Esophagus squamous epithelium (tissue), 5 donors: ENCODE measurements around the gene C9orf85. TPM values are rescaled to one million over a fixed set of nuclear protein-coding genes. Genes with fewer than 3 reads are reported as not detected.
"Not testable (repeated sequence)": the region's sequence is repeated elsewhere in the genome, so short reads cannot be mapped to it uniquely, and the experiment has no call there.

Source experiments
- DNase-seq: peaks from one replicate; lab custom pipeline; 2025; lab: John Stamatoyannopoulos, UW
- H3K27ac ChIP-seq, 4 donors: fragments of 200-600 bp; sonication (generic); one replicate each; pipeline ENCODE4 v1.5.1; 2016 to 2019; ENCODE audit warnings: mild to moderate bottlenecking in 1 of 4
- H3K27me3 ChIP-seq, 4 donors: fragments of 200-600 bp; sonication (generic); 1 replicate in 3 of 4; 2 replicates in 1 of 4; pipeline versions ENCODE4 v1.5.1 to v1.6.0; 2017 to 2021; ENCODE audit warnings: antibody characterized with exemption in 1 of 4
- H3K36me3 ChIP-seq, 3 donors: fragments of 200-600 bp; sonication (generic); one replicate each; pipeline ENCODE4 v1.5.1; 2016 to 2019
- H3K4me1 ChIP-seq, 3 donors: fragments of 200-600 bp; sonication (generic); one replicate each; pipeline ENCODE4 v1.5.1; 2017 to 2019
- H3K4me3 ChIP-seq, 4 donors: fragments of 200-600 bp; sonication (generic); 1 replicate in 3 of 4; 2 replicates in 1 of 4; pipeline ENCODE4 v1.5.1; 2016 to 2019; ENCODE audit warnings: mild to moderate bottlenecking in 2 of 4, moderate library complexity in 1 of 4
- H3K9me3 ChIP-seq, 3 donors: fragments of 200-600 bp; sonication (generic); one replicate each; pipeline ENCODE4 v1.5.1; 2016 to 2019
- CTCF ChIP-seq, 6 experiments: fragments of 450-650 bp in 4 of 6; fragments of 200-600 bp in 2 of 6; sonication (generic) in 2 of 6; IDR thresholded peaks; one replicate each; pipeline ENCODE4 v1.5.1; 2016 to 2019; ENCODE audit warnings: antibody characterized with exemption in 6 of 6, mild to moderate bottlenecking in 4 of 6, moderate library complexity in 4 of 6
- POLR2A ChIP-seq, 4 donors: fragments of 450-650 bp; IDR thresholded peaks; one replicate each; pipeline ENCODE4 v1.6.1; 2017; ENCODE audit warnings: antibody characterized with exemption in 4 of 4, mild to moderate bottlenecking in 4 of 4, moderate library complexity in 3 of 4
- WGBS, 2 donors: methylation state at CpG; one replicate each; pipeline ENCODE4 v1.1.5; 2018; 5-methylcytosine and 5-hydroxymethylcytosine counted together
- intact Hi-C: fragments of 100-400 bp; cut with DNase I; formaldehyde crosslinking; loops from one replicate; pipeline ENCODE4 v1.15.0; 2022
- total RNA-seq, 4 donors: library from RNA; depleted of rRNA; stranded (reverse); fragments of >200 nt; gene quantifications; one replicate each; pipeline ENCODE4 v1.1.0, GENCODE V29; 2016
- donor health status: DM: yes; HTN: yes; CAD: no.

The C9orf85 gene
- total RNA-seq, 4 donors from 2014 or later: 9.1 to 12.8 (median 10.4) TPM

- H3K27ac ChIP-seq: peak overlapping the region in 3 of 4 donors; percentile 32 to 48 (median 46)
- intact Hi-C loops: no loop called here
- no peak for DNase-seq
- peaks cover 0 to 53% (median 16%) of the 10 kb centered on the region in 3 donors for H3K4me1 ChIP-seq
- H3K9me3 ChIP-seq: no peaks in the 10 kb centered on the region
- H3K4me3 ChIP-seq: no peak overlapping the region
- no peaks in the 10 kb centered on the region for H3K27me3 ChIP-seq
- no peaks in the 10 kb centered on the region for H3K36me3 ChIP-seq
- TF ChIP-seq POLR2A (IDR thresholded peaks at IDR 0.05) (no peak), CTCF (IDR thresholded peaks at IDR 0.05) (no peak)
Observed at GRCh38 chr9:71895117-71895516, 16.3 kb upstream of the C9orf85 start.

- H3K4me1 ChIP-seq: peaks cover 0 to 53% (median 16%) of the 10 kb centered on the region in 3 donors
- TF ChIP-seq CTCF (IDR thresholded peaks at IDR 0.05) (no peak), POLR2A (IDR thresholded peaks at IDR 0.05) (no peak)
- no peak for DNase-seq
Observed at GRCh38 chr9:71895955-71896354, 15.5 kb upstream of the C9orf85 start.

DNA sequence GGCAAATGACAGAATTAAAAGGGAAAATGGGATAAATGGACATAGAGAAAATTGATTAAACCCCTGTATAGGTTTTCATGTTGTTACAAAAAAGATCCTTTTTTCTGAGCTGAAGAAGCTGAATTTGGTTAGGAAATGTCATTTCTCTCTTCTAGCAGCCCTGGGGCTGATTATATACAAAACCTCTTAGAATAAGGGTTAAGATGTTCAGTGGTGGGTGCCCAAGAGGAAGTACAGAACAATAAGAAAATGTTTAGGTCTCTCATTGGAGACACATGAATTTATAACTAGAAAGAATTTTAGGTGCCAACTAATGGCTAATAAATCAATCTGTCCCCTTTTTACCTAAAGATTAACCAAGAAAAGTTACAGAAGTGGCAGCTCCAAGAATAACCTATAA is 14.7 kb upstream of the C9orf85 start:
- Histone ChIP-seq H3K27ac (no peak overlapping the region), H3K4me3 (no peak overlapping the region), H3K36me3 (no peaks in the 10 kb centered on the region), H3K4me1 (peaks cover 0 to 58% (median 16%) of the 10 kb centered on the region in 3 donors), H3K27me3 (no peaks in the 10 kb centered on the region), H3K9me3 (no peaks in the 10 kb centered on the region)
- intact Hi-C loops: no loop called here
- DNase-seq: no peak
- TF ChIP-seq POLR2A (IDR thresholded peaks at IDR 0.05): no peak
- TF ChIP-seq CTCF (IDR thresholded peaks at IDR 0.05): no peak

More at GRCh38 chr9:71895955-71896354, 15.5 kb upstream of the C9orf85 start:
- no peak overlapping the region for H3K4me3 ChIP-seq
- H3K27me3 ChIP-seq: no peaks in the 10 kb centered on the region
- H3K36me3 ChIP-seq: no peaks in the 10 kb centered on the region
- H3K9me3 ChIP-seq: no peaks in the 10 kb centered on the region
- H3K27ac ChIP-seq: peak overlapping the region in 1 of 4 donors; percentile 46
- intact Hi-C loops: no loop called here

DNA sequence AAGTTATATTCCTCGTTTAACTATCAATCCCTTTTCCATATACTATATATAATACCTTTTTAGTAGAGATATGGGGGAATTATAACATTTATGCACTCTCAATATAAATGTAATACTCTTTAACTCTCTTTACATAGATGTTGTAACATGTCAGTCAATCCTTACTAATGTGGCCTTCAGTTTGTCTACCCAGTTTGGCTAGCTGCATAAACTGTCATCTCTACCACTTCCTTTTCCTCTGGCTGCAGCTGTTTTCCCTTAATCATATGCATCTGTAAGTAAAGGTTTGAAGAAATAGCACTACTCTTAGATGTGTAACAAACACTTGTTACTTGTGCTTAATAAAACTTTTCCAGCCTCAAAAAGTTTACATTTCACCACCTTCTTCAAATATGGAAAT is 13.9 kb upstream of the C9orf85 start:
- Histone ChIP-seq H3K36me3 (no peaks in the 10 kb centered on the region), H3K4me3 (no peak overlapping the region), H3K27me3 (no peaks in the 10 kb centered on the region), H3K9me3 (no peaks in the 10 kb centered on the region), H3K4me1 (peaks cover 0 to 59% (median 16%) of the 10 kb centered on the region in 3 donors), H3K27ac (no peak overlapping the region)
- 79 to 82% methylated on average over 1 of the region's 1 CpG for WGBS, 2 donors
- no peak for DNase-seq
- TF ChIP-seq CTCF (IDR thresholded peaks at IDR 0.05) (no peak), POLR2A (IDR thresholded peaks at IDR 0.05) (no peak)
- intact Hi-C loops: no loop called here

DNA sequence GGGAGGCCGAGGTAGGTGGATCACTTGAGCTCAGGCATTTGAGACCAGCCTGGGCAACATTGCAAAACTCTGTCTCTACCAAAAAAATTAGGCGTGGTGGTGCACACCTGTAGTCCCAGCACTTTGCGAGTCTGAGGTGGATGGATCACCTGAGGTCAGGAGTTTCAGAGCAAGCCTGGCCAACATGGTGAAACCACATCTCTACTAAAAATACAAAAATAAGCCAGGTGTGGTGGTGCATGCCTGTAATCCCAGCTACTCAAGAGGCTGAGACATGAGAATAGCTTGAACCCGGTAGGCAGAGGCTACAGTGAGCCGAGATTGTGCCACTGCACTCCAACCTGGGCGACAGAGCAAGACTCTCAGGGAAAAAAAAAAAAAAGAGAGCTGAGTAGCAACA is 12.7 kb upstream of the C9orf85 start:
- H3K4me3 ChIP-seq, H3K9me3 ChIP-seq, H3K27me3 ChIP-seq, DNase-seq, intact Hi-C loops, H3K27ac ChIP-seq, H3K36me3 ChIP-seq: not testable (repeated sequence)
- peaks cover 0 to 62% (median 16%) of the 10 kb centered on the region in 3 donors for H3K4me1 ChIP-seq
- 82 to 95% methylated on average over 5 to 6 of the region's 6 CpGs for WGBS, 2 donors
